ENCODE measurements around the gene HMG20A. TPM values are rescaled to one million over a fixed set of nuclear protein-coding genes. Genes with fewer than 3 reads are reported as not detected.

Gene HMG20A
- total and polyA plus RNA-seq, 10 of the 15 experiments (the other 5 are each of a cell fraction or from before 2014, with no cell fraction given): 30.0 to 98.7 (median 46.8) TPM

- RAD21 ChIA-PET (ENCODE audit: unreplicated experiment): no interaction called here
- WGBS (ENCODE audit: insufficient coverage, insufficient replicate concordance, low lambda C conversion rate, missing lambda C conversion rate): 51% methylated on average over 6 of the region's 6 CpGs
- no peaks in the 10 kb centered on the region for H3K4me1 ChIP-seq (ENCODE audit: control insufficient read depth, insufficient read depth, low read length)
- in situ Hi-C loops (cut with MboI): no loop called here
- intact Hi-C loops (cut with micrococcal nuclease; ENCODE audit: unreplicated experiment): no loop called here
- no peak overlapping the region for H3K4me2 ChIP-seq (ENCODE audit: control insufficient read depth, insufficient read depth)
- POLR2A ChIA-PET: no interaction called here
- DNase-seq (ENCODE audit: low read depth, low spot score) (no peak), FAIRE-seq (no peak), ATAC-seq (no peak)
- no TSS peak for BruUV-seq (replicated peaks)
- no peaks in the 10 kb centered on the region for H3K36me3 ChIP-seq (ENCODE audit: control insufficient read depth in 2 of 2, insufficient read depth in 2 of 2, low read length in 1 of 2)
- SMC1A ChIA-PET (ENCODE audit: uncharacterized antibody, unreplicated experiment): interaction anchor here (1.6 kb wide), 1 partner anchor 341 kb away, joined by 4 read pairs; no protein-coding TSS in a partner anchor
- no peaks in the 10 kb centered on the region for H3K79me2 ChIP-seq (ENCODE audit: control insufficient read depth, insufficient read depth, low read length)
- no peaks in the 10 kb centered on the region for H3K9me3 ChIP-seq (replicated peaks; ENCODE audit: control insufficient read depth, insufficient read depth, low read length)
- H3K4me3 ChIP-seq: no peak overlapping the region
- CTCF ChIA-PET: interaction anchor here (1.3 kb wide), 1 partner anchor 341 kb away, joined by 3 read pairs; no protein-coding TSS in a partner anchor
- no peaks in the 10 kb centered on the region for H4K20me1 ChIP-seq (ENCODE audit: control insufficient read depth, insufficient read depth)
- H3K27me3 ChIP-seq (replicated peaks in 1 of 2; ENCODE audit: control insufficient read depth in 2 of 2, insufficient read depth in 2 of 2, low read length in 1 of 2): no peaks in the 10 kb centered on the region; a peak in 1 of 4 replicates
- no peak overlapping the region for H3K27ac ChIP-seq (ENCODE audit: control insufficient read depth, insufficient read depth)
- no peak overlapping the region for H3K9ac ChIP-seq (ENCODE audit: control insufficient read depth, insufficient read depth, low read length)
- H2AFZ ChIP-seq (ENCODE audit: control insufficient read depth, low read depth, low read length): no peak overlapping the region
- no peak for TF ChIP-seq MEF2B (IDR thresholded peaks at IDR 0.05; ENCODE audit: partially characterized antibody, poor library complexity, severe bottlenecking)
- TF ChIP-seq BRCA1 (IDR thresholded peaks at IDR 0.05; ENCODE audit: low read depth, low read length): no peak
- no peak for TF ChIP-seq USF2 (IDR thresholded peaks at IDR 0.05; ENCODE audit: borderline replicate concordance, low read depth, low read length)
- TF ChIP-seq RELA (IDR thresholded peaks at IDR 0.05; ENCODE audit: borderline replicate concordance, partially characterized antibody): no peak
- no peak for TF ChIP-seq IRF3 (IDR thresholded peaks at IDR 0.05)
- no peak for TF ChIP-seq CREM (IDR thresholded peaks at IDR 0.05; ENCODE audit: low read depth)
- no peak for TF ChIP-seq RAD51 (IDR thresholded peaks at IDR 0.05)
- TF ChIP-seq JUNB (IDR thresholded peaks at IDR 0.05): no peak
- TF ChIP-seq NBN (IDR thresholded peaks at IDR 0.05): no peak
- TF ChIP-seq NR2C1 (IDR thresholded peaks at IDR 0.05): no peak
- TF ChIP-seq YY1 (IDR thresholded peaks at IDR 0.05; ENCODE audit: low read depth, low read length): no peak
- TF ChIP-seq E4F1 (IDR thresholded peaks at IDR 0.05; ENCODE audit: borderline replicate concordance, partially characterized antibody): no peak
- no peak for TF ChIP-seq EZH2 (IDR thresholded peaks at IDR 0.05; ENCODE audit: borderline replicate concordance, control insufficient read depth, low read depth, low read length)
- TF ChIP-seq ZNF687 (IDR thresholded peaks at IDR 0.05): no peak
Observed at GRCh38 chr15:77527831-77528231, 107.1 kb downstream of the HMG20A start.
